Colonic mucosa (tissue), 4 donors: ENCODE measurements around the gene CEP68. TPM values are rescaled to one million over a fixed set of nuclear protein-coding genes. Genes with fewer than 3 reads are reported as not detected.
"Not testable (repeated sequence)": the region's sequence is repeated elsewhere in the genome, so short reads cannot be mapped to it uniquely, and the experiment has no call there.

Experiments
- DNase-seq: peaks from one replicate; pipeline ENCODE4 v3.0.0-alpha.2; 2020
- H3K27ac ChIP-seq: fragments of 200-600 bp; one replicate; pipeline ENCODE4 v1.8.0; 2021
- H3K27me3 ChIP-seq: fragments of 200-600 bp; one replicate; pipeline ENCODE4 v1.8.0; 2021
- H3K36me3 ChIP-seq: fragments of 200-600 bp; one replicate; pipeline ENCODE4 v1.8.0; 2021
- H3K4me1 ChIP-seq: fragments of 200-600 bp; one replicate; pipeline ENCODE4 v1.8.0; 2021; ENCODE audit warnings: mild to moderate bottlenecking
- H3K4me3 ChIP-seq: fragments of 200-600 bp; one replicate; pipeline ENCODE4 v1.8.0; 2021
- H3K9ac ChIP-seq, 2 donors: one replicate each; pipeline ENCODE4 v1.7.0; 2013; ENCODE audit warnings: control low read depth in 2 of 2, low read depth in 2 of 2, low read length in 2 of 2
- H3K9me3 ChIP-seq: fragments of 200-600 bp; one replicate; pipeline ENCODE4 v1.8.0; 2021
- CTCF ChIP-seq: fragments of 200-600 bp; IDR thresholded peaks from one replicate; pipeline ENCODE4 v1.8.0; 2022; ENCODE audit warnings: antibody characterized with exemption, mild to moderate bottlenecking
- intact Hi-C: fragments of 100-400 bp; cut with DNase I; formaldehyde crosslinking; loops from one replicate; pipeline ENCODE4 v1.14.1; 2022
- total RNA-seq, 2 donors: library from RNA; stranded (reverse); fragmentation: NEBNext Ultra II Directional in 1 of 2; extraction: Animal tissue kit (Norgen Biotek cat#: 25700) in 1 of 2; gene quantifications; one replicate each; pipeline ENCODE4 v1.2.1, GENCODE V29; 2021
- donor health status: healthy.
- donor health status: DM: no; HTN: no; CAD: no.
- donor health status: DM: no; HTN: no; CAD: no.

The CEP68 gene
- total RNA-seq, 2 donors from 2014 or later, result 7.1 to 8.5 TPM

GRCh38 chr2:65120990-65121693 lies 64.9 kb downstream of the CEP68 start:
- H3K9ac ChIP-seq, result no peak overlapping the region
- TF ChIP-seq CTCF, result no peak
- no peak overlapping the region for H3K27ac ChIP-seq
- H3K9me3 ChIP-seq, result no peaks in the 10 kb centered on the region
- no peak overlapping the region for H3K4me3 ChIP-seq
- no peaks in the 10 kb centered on the region for H3K36me3 ChIP-seq
- no peak for DNase-seq
- H3K4me1 ChIP-seq, result no peaks in the 10 kb centered on the region
- no peaks in the 10 kb centered on the region for H3K27me3 ChIP-seq
- intact Hi-C loops, result loop anchor here (10.0 kb wide), 1 partner anchor 46 kb away; no protein-coding TSS in a partner anchor

- Histone ChIP-seq H3K4me1 (no peaks in the 10 kb centered on the region), H3K9ac (no peak overlapping the region), H3K36me3 (no peaks in the 10 kb centered on the region), H3K4me3 (no peak overlapping the region), H3K27me3 (no peaks in the 10 kb centered on the region), H3K27ac (no peak overlapping the region), H3K9me3 (no peaks in the 10 kb centered on the region)
- no peak for TF ChIP-seq CTCF
- intact Hi-C loops, result loop anchor here (10.0 kb wide), 1 partner anchor 48 kb away; no protein-coding TSS in a partner anchor
- DNase-seq, result no peak
These were observed 66.1 kb downstream of the CEP68 start for GRCh38 chr2:65122313-65122712.

- not testable (repeated sequence) for H3K27ac ChIP-seq, H3K9ac ChIP-seq, H3K27me3 ChIP-seq, H3K4me1 ChIP-seq, H3K36me3 ChIP-seq, H3K4me3 ChIP-seq, H3K9me3 ChIP-seq
- intact Hi-C loops, result loop anchor here (10.0 kb wide), 1 partner anchor 51 kb away; no protein-coding TSS in a partner anchor
- DNase-seq, result peak; percentile 49
These were observed 69.2 kb downstream of the CEP68 start for GRCh38 chr2:65125457-65125856.

- intact Hi-C loops, result loop anchor here (10.0 kb wide), 1 partner anchor 54 kb away; no protein-coding TSS in a partner anchor
- DNase-seq, result peak; percentile 55
These were observed 72.3 kb downstream of the CEP68 start for GRCh38 chr2:65128297-65129190.

GRCh38 chr2:65129286-65129825 lies 73.1 kb downstream of the CEP68 start:
- Histone ChIP-seq H3K4me3 (peak overlapping the region; percentile 75), H3K36me3 (no peaks in the 10 kb centered on the region), H3K27ac (peak overlapping the region; percentile 94), H3K4me1 (no peaks in the 10 kb centered on the region), H3K27me3 (no peaks in the 10 kb centered on the region), H3K9me3 (no peaks in the 10 kb centered on the region), H3K9ac (peak overlapping the region; percentile 99)
- intact Hi-C loops, result loop anchor here (10.0 kb wide), 1 partner anchor 55 kb away; no protein-coding TSS in a partner anchor
- DNase-seq, result peak; percentile 45
- no peak for TF ChIP-seq CTCF

More at GRCh38 chr2:65128297-65129190, 72.3 kb downstream of the CEP68 start:
- no peaks in the 10 kb centered on the region for H3K36me3 ChIP-seq
- H3K27ac ChIP-seq, result peak overlapping the region; percentile 94
- peak overlapping the region; percentile 99 for H3K9ac ChIP-seq
- no peaks in the 10 kb centered on the region for H3K4me1 ChIP-seq
- no peaks in the 10 kb centered on the region for H3K9me3 ChIP-seq
- no peaks in the 10 kb centered on the region for H3K27me3 ChIP-seq
- H3K4me3 ChIP-seq, result peak overlapping the region; percentile 75
- no peak for TF ChIP-seq CTCF
